Mucosa of rectum (tissue), 2 donors: Measurements from ENCODE around the gene TCF4.

ENCODE experiments used
- H3K27ac ChIP-seq, 2 donors: one replicate each; pipeline ENCODE4 v1.7.0; 2013; ENCODE audit warnings: inconsistent platforms in 2 of 2, low read depth in 2 of 2, low read length in 2 of 2
- H3K27me3 ChIP-seq, 2 donors: one replicate each; pipeline ENCODE4 v1.7.0; 2013; ENCODE audit warnings: low read length in 2 of 2; ENCODE audit not compliant: control insufficient read depth in 2 of 2, insufficient read depth in 2 of 2
- H3K36me3 ChIP-seq, 2 donors: one replicate each; pipeline ENCODE4 v1.7.0; 2013; ENCODE audit warnings: low read length in 2 of 2; ENCODE audit not compliant: control insufficient read depth in 2 of 2, insufficient read depth in 2 of 2
- H3K4me1 ChIP-seq, 2 donors: one replicate each; pipeline ENCODE4 v1.7.0; 2013; ENCODE audit warnings: low read length in 2 of 2, mild to moderate bottlenecking in 1 of 2; ENCODE audit not compliant: control insufficient read depth in 2 of 2, insufficient read depth in 2 of 2
- H3K4me3 ChIP-seq, 2 donors: one replicate each; pipeline ENCODE4 v1.7.0; 2013; ENCODE audit warnings: low read length in 2 of 2
- H3K9ac ChIP-seq, 2 donors: one replicate each; pipeline ENCODE4 v1.7.0; 2013; ENCODE audit warnings: low read length in 2 of 2, low read depth in 1 of 2, mild to moderate bottlenecking in 1 of 2
- H3K9me3 ChIP-seq, 2 donors: one replicate each; pipeline ENCODE4 v1.7.0; 2013; ENCODE audit warnings: low read length in 2 of 2; ENCODE audit not compliant: control insufficient read depth in 2 of 2
- donor health status: healthy.
- donor health status: Normal muscosa, but diverticular disease.

Gene TCF4

DNA sequence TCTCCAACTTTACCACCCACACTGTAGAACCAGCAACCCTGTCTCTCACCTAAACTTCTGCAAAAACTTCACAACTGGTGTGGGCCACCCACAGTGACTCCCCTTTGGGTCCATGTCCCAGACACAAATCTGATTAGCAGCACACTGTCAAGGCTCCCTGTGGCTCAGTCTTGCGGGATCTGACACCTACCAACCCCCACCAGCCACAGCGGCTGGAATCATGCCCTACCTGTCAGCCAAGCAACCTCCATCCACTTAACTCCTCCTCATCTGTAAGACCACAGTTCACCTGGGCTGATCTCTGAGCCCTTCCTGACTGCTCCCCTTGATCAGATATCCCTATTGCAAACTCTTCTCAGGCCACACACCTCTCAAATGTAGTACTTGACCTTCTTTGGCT is 14.6 kb downstream of the TCF4 start:
- Histone ChIP-seq H3K4me1 (no peaks in the 10 kb centered on the region), H3K4me3 (no peak overlapping the region), H3K9ac (no peak overlapping the region), H3K27me3 (no peaks in the 10 kb centered on the region), H3K27ac (no peak overlapping the region), H3K36me3 (no peaks in the 10 kb centered on the region), H3K9me3 (no peaks in the 10 kb centered on the region)

DNA sequence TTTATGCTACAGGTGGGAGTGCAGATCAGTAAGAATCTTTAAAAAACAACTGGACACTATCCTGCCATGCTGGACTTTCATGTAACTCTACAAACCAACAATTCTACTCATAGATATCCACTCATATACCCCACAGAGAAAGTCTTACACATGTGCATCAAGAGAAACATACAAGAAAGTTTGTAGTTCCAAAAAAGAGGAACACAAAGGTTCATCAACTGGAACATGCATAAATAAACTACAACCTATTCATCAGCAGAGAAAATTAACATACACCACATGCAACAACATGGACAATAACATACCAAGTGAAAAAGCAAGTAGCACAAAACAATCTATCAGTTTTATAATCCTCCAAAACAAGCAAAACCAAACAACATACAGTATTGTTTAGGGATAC is 17.0 kb downstream of the TCF4 start:
- Histone ChIP-seq H3K9ac (no peak overlapping the region), H3K9me3 (no peaks in the 10 kb centered on the region), H3K27me3 (no peaks in the 10 kb centered on the region), H3K36me3 (no peaks in the 10 kb centered on the region), H3K4me1 (no peaks in the 10 kb centered on the region), H3K4me3 (no peak overlapping the region), H3K27ac (no peak overlapping the region)

DNA sequence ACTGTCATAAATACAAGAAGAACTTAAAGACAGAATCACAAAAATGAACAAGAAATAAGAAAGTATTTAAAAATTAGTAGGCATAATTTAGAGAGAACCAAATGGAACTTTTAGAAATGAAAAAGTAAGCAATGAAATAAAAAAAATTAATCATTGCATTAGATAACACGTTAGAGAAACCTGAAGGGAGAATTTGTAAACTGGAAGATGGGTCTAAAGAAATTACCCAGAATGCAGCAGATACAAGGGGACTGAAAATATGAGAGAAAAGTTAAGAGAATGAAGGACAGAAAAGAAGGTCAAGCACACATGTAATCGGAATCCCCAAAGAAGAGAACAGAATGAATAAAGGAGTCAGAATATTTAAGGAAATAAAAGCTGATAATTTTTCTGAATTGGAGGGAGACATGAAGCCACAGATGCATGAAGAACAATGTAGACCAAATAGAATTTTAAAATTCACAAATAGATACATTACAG is 21.5 kb downstream of the TCF4 start:
- no peak overlapping the region for H3K27ac ChIP-seq
- H3K9me3 ChIP-seq = peaks cover 0 to 5% of the 10 kb centered on the region in 2 donors
- H3K4me1 ChIP-seq = no peaks in the 10 kb centered on the region
- no peaks in the 10 kb centered on the region for H3K36me3 ChIP-seq
- H3K27me3 ChIP-seq = no peaks in the 10 kb centered on the region
- H3K9ac ChIP-seq = no peak overlapping the region
- no peak overlapping the region for H3K4me3 ChIP-seq

DNA sequence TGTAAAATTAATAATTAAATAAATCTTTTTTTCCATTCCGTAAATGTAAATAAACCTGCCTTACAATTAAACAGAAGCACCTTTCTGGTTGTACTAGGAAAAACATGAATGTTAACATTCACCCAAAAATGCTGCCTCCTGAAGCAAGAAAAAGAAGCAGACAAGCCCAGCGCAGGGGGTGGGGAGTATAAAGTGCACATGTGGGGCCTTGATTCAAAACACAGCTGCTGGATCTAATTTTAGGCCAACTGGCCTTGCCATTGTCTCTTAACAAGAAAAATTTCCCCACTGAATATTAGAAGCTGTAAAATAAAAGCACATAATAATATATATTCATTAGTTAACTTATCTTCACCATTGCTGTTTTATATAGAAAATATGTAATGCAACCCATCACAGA is 28.3 kb downstream of the TCF4 start:
- no peak overlapping the region for H3K27ac ChIP-seq
- H3K27me3 ChIP-seq = no peaks in the 10 kb centered on the region
- H3K9me3 ChIP-seq = peaks cover 0 to 5% of the 10 kb centered on the region in 2 donors
- H3K4me3 ChIP-seq = no peak overlapping the region
- H3K36me3 ChIP-seq = no peaks in the 10 kb centered on the region
- H3K4me1 ChIP-seq = no peaks in the 10 kb centered on the region
- no peak overlapping the region for H3K9ac ChIP-seq

DNA sequence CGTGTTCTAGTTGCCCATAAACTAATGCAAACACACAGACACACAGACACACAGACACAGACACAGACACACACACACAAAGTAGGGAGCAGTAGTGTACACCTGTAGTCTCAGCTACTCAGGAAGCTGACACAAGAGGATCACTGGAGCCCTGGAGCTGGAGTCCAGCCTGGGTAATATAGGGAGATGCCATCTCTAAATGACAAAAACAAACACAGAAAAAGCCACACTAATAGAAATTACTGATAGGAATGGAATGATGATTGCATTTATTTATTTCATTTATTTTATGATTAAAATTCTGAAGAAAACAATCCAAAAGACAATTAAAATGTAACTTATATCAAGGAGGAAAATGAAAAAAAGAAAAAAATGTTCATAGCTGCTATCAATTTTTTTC is 30.8 kb downstream of the TCF4 start:
- H3K27me3 ChIP-seq = no peaks in the 10 kb centered on the region

DNA sequence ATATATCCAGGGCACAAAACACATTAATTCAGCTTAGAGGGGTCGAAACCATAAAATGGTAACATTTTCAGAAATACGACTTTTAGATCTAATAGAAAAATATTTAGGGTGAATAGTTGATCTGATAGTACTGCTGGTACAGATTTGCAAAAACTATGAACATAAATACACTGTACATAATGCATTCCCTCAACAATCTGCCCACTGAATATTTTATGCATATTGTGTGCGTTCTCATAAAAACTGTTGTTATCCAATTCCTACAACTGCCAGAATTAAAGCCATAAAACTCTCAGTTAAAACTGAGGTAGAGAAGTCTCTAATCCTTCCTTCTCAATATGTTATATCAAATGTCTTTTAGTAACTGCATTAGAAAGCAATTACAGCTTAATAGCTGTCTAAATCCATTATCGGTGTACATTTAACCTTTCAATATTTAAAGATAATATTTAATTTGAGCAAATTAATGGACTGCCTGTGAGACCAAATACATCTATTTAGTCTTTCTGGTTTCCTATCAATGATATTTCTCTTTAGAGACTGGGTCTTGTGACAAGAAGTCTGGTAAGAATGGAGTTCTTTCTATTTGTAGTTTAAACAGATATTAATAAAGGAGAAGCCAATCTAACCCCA is 32.5 kb downstream of the TCF4 start:
- H3K9ac ChIP-seq = no peak overlapping the region
- H3K27ac ChIP-seq = no peak overlapping the region
- no peaks in the 10 kb centered on the region for H3K9me3 ChIP-seq
- H3K36me3 ChIP-seq = no peaks in the 10 kb centered on the region
- no peak overlapping the region for H3K4me3 ChIP-seq
- H3K27me3 ChIP-seq = no peaks in the 10 kb centered on the region
- no peaks in the 10 kb centered on the region for H3K4me1 ChIP-seq

More for the DNA sequence above, 30.8 kb downstream of the TCF4 start:
- H3K4me1 ChIP-seq = no peaks in the 10 kb centered on the region
- H3K4me3 ChIP-seq = no peak overlapping the region
- no peaks in the 10 kb centered on the region for H3K36me3 ChIP-seq
- no peak overlapping the region for H3K27ac ChIP-seq
- H3K9ac ChIP-seq = no peak overlapping the region
- peaks cover 0 to 3% of the 10 kb centered on the region in 2 donors for H3K9me3 ChIP-seq

DNA sequence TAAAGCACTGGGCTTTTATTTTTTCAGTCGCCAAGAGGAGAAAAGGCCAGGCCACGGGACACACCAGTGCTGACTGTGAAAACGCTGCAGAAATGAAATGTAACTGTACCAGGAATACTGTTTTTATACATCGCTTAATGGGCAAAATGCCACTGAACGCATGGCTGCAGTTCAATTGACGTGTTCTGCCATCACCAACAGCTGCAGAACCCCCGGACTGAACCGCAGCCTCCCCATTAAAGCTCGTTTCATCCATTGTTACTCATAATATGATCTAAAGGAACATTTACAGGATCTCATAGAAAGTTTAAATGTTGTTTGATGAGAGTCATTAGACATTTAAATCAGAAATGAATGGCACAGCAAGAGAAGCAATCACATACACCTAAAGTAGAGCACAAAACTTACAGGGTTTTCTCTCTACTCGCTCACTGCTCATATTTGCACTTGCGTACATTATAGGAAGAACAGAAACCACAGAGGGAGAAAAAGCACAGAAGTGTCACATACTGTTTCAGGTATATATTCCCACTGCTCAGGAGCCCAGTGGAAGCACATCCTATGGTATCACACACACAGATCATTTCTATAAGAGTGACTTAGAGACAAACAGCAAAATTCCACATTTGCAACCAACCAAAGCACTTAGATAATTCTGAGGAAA is 35.3 kb downstream of the TCF4 start:
- H3K4me1 ChIP-seq = no peaks in the 10 kb centered on the region
- H3K36me3 ChIP-seq = no peaks in the 10 kb centered on the region
- no peak overlapping the region for H3K9ac ChIP-seq
- no peak overlapping the region for H3K27ac ChIP-seq
- H3K9me3 ChIP-seq = no peaks in the 10 kb centered on the region
- no peaks in the 10 kb centered on the region for H3K27me3 ChIP-seq
- H3K4me3 ChIP-seq = no peak overlapping the region

DNA sequence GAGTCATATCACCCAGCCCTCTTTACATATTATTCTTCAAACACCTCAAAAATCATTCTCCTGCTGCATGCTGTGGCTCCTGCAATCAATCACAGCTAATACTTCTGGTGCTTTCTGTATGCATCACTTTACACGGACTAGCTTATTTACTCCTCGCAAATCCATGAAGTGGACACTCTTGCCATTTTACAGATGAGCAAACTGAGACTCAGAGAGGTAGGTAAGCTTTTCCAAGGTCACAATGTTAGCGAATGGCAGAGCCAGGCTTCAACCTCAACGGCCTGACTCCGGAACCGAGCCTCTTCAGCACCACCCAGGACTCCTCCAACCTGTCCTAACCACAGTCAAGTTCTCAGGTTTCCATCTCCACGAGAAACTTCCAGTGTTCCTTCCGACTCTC is 36.8 kb downstream of the TCF4 start:
- H3K27ac ChIP-seq = no peak overlapping the region

DNA sequence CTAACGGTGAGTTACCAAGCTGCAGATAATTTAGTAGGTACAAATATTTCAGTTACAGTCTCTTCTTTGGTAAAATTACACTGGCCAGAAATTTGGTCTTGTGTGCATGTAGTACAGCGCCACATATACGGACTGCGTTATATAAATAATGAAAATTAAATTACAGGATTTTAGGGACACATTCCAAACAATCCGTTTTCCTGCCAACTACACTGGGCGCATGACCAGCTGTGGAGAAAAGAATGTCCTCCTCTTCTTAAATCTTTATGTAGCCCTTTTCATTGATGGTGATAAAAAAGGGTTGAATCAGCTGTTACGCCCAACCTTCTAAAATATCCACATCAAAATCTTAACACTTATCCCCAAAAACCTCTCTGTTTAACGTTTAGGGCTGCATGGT is 37.5 kb downstream of the TCF4 start:
- no peaks in the 10 kb centered on the region for H3K4me1 ChIP-seq

More for the DNA sequence above, 36.8 kb downstream of the TCF4 start:
- no peaks in the 10 kb centered on the region for H3K4me1 ChIP-seq
- no peaks in the 10 kb centered on the region for H3K27me3 ChIP-seq
- no peaks in the 10 kb centered on the region for H3K9me3 ChIP-seq
- no peak overlapping the region for H3K9ac ChIP-seq
- no peaks in the 10 kb centered on the region for H3K36me3 ChIP-seq
- H3K4me3 ChIP-seq = no peak overlapping the region

DNA sequence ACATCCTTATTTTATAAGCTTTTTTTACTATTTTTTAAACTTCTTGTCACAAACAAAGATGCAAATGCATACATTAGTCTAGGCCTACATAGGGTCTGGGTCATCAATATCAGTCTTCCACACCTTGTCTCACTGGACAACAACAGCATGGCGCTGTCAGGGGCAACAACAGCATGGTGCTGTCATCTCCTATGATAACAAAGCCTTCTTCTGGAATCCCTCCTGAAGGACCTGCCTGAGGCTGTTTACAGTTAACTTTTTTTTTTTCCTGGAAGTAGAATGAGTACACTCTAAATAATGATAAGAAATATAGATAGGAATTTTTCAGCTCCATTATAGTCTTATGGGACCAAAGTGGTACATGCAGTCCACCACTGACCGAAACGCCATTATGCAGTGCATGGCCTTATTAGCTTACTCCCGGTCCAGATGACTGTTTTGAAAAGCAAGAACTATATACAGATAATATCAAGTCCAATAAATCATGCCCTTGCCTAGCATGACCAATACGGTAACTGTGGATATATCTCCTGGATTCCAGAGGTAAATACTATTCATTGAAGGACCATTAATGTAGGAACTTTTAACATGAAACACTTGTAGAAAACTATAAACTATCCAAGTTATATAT is 38.4 kb downstream of the TCF4 start:
- H3K27ac ChIP-seq = no peak overlapping the region
- H3K9ac ChIP-seq = no peak overlapping the region
- no peaks in the 10 kb centered on the region for H3K36me3 ChIP-seq
- no peaks in the 10 kb centered on the region for H3K27me3 ChIP-seq
- H3K9me3 ChIP-seq = no peaks in the 10 kb centered on the region
- H3K4me3 ChIP-seq = no peak overlapping the region
- no peaks in the 10 kb centered on the region for H3K4me1 ChIP-seq

More for the DNA sequence above, 37.5 kb downstream of the TCF4 start:
- no peak overlapping the region for H3K27ac ChIP-seq
- H3K36me3 ChIP-seq = no peaks in the 10 kb centered on the region
- H3K9me3 ChIP-seq = no peaks in the 10 kb centered on the region
- H3K9ac ChIP-seq = no peak overlapping the region
- no peak overlapping the region for H3K4me3 ChIP-seq
- H3K27me3 ChIP-seq = no peaks in the 10 kb centered on the region
